GM23338 (cell line): ENCODE data around the gene ADPRHL1.
"Not testable (repeated sequence)": the region's sequence is repeated elsewhere in the genome, so short reads cannot be mapped to it uniquely, and the experiment has no call there.

Experiments used
- CREB1 ChIP-seq: fragments of 250-450 bp; sonication (Bioruptor Pico); IDR thresholded peaks from 2 replicates; pipeline ENCODE4 v1.5.0; 2020; ENCODE audit warnings: low read depth, mild to moderate bottlenecking, moderate library complexity
- CTCF ChIP-seq, 2 experiments: fragments of 200-600 bp in 1 of 2; sonication (generic) in 1 of 2; conservative IDR thresholded peaks; 2 replicates each; pipeline versions ENCODE4 v1.5.1 to v1.6.1; 2016 to 2017; ENCODE audit warnings: antibody characterized with exemption in 2 of 2, low read depth in 2 of 2, mild to moderate bottlenecking in 2 of 2, moderate library complexity in 1 of 2
- EZH2 ChIP-seq: fragments of 200-600 bp; sonication (generic); IDR thresholded peaks from one replicate; pipeline ENCODE4 v1.8.0; 2017; ENCODE audit warnings: antibody characterized with exemption, mild to moderate bottlenecking, low read depth; ENCODE audit not compliant: unreplicated experiment
- EZH2phosphoT487 ChIP-seq: fragments of 200-600 bp; sonication (generic); IDR thresholded peaks from one replicate; pipeline ENCODE4 v1.8.1; 2018; ENCODE audit warnings: antibody characterized with exemption; ENCODE audit not compliant: unreplicated experiment
- NANOG ChIP-seq: IDR thresholded peaks from 2 replicates; pipeline ENCODE4 v1.6.1; 2016; ENCODE audit warnings: antibody characterized with exemption, borderline replicate concordance
- POLR2AphosphoS5 ChIP-seq: IDR thresholded peaks from 2 replicates; pipeline ENCODE4 v1.6.1; 2016; ENCODE audit warnings: antibody characterized with exemption, low read depth
- REST ChIP-seq: IDR thresholded peaks from one replicate; pipeline ENCODE4 v1.6.1; 2018; ENCODE audit warnings: antibody characterized with exemption; ENCODE audit not compliant: unreplicated experiment
- STAT1 ChIP-seq: IDR thresholded peaks from one replicate; pipeline ENCODE4 v1.6.1; 2016; ENCODE audit warnings: antibody characterized with exemption; ENCODE audit not compliant: unreplicated experiment

- not testable (repeated sequence) for TF ChIP-seq POLR2AphosphoS5; CTCF (conservative IDR thresholded peaks at IDR 0.05; ENCODE audit: low read depth in 2 of 2); EZH2phosphoT487; CREB1 (CRISPR knock-in tag); EZH2; NANOG; REST; STAT1
These were observed 16.4 kb downstream of the ADPRHL1 start for GRCh38 chr13:113436866-113437265.
